Testis (tissue), 2 donors: ENCODE results near the gene CREG2.

Experiments used
- POLR2A ChIP-seq: fragments of 450-650 bp; IDR thresholded peaks from one replicate; pipeline ENCODE4 v1.6.1; 2017; ENCODE audit warnings: antibody characterized with exemption, mild to moderate bottlenecking, moderate library complexity
- TF ChIP-seq, protein P1 (sequence below), 3 experiments: fragments of 450-650 bp in 2 of 3; fragments of 200-600 bp in 1 of 3; sonication (generic) in 1 of 3; IDR thresholded peaks; one replicate each; pipeline ENCODE4 v1.5.1; 2016 to 2019; ENCODE audit warnings: antibody characterized with exemption in 3 of 3, mild to moderate bottlenecking in 2 of 3, moderate library complexity in 1 of 3

DNA sequence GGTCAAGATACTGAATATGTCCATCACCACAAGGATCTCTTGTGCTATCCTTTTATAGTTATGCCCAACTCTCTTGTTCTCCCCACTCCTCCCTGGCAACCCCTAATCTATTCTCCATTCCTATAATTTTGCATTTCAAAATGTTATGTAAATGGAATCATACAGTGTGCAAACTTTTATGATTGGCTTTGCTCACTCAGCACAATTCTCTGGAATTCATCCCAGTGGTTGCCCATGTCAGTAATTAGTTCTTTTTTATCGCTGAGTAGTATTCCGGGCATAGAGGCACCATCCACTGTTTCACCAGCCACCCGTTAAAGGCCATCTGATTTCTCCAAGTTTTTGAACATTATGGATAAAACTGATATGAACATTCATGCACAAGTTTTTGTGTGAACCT lies 40.4 kb downstream of the CREG2 start:
- TF ChIP-seq POLR2A: no peak
- TF ChIP-seq, protein P1, sequence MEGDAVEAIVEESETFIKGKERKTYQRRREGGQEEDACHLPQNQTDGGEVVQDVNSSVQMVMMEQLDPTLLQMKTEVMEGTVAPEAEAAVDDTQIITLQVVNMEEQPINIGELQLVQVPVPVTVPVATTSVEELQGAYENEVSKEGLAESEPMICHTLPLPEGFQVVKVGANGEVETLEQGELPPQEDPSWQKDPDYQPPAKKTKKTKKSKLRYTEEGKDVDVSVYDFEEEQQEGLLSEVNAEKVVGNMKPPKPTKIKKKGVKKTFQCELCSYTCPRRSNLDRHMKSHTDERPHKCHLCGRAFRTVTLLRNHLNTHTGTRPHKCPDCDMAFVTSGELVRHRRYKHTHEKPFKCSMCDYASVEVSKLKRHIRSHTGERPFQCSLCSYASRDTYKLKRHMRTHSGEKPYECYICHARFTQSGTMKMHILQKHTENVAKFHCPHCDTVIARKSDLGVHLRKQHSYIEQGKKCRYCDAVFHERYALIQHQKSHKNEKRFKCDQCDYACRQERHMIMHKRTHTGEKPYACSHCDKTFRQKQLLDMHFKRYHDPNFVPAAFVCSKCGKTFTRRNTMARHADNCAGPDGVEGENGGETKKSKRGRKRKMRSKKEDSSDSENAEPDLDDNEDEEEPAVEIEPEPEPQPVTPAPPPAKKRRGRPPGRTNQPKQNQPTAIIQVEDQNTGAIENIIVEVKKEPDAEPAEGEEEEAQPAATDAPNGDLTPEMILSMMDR (IDR thresholded peaks at IDR 0.05): no peak
